NOMO-1 treated with dmso at 0.1 percent for 144 hours (cell line): ENCODE results near the gene WWOX.
A peak's percentile ranks its signal among the peaks of the same experiment; 100 is the strongest.
"Not testable (repeated sequence)": the region's sequence is repeated elsewhere in the genome, so short reads cannot be mapped to it uniquely, and the experiment has no call there.

Experiments
- DNase-seq: peaks from one replicate; lab custom pipeline; 2025; ENCODE audit not compliant: unreplicated experiment; lab: John Stamatoyannopoulos, UW

Gene WWOX

DNA sequence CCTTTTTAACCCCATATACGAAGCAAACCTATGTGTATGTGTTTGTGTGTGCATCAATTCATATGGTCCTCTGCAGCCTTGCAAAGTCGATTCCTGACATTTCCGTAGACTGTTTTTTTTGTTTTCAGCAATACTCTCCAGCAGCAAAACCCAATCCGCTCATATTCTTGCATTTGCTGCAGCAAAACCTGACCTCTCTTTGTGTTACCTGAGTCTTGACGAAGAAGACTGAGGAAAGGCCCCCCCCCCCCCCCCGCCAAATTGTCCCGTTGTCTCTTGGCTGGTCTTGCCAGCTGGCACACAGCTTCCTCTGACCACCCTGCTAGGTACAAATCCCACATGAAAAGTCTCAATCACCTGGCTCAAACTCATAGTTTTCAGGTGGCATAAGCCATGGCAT lies 494.7 kb downstream of the WWOX start:
- DNase-seq = no peak

DNA sequence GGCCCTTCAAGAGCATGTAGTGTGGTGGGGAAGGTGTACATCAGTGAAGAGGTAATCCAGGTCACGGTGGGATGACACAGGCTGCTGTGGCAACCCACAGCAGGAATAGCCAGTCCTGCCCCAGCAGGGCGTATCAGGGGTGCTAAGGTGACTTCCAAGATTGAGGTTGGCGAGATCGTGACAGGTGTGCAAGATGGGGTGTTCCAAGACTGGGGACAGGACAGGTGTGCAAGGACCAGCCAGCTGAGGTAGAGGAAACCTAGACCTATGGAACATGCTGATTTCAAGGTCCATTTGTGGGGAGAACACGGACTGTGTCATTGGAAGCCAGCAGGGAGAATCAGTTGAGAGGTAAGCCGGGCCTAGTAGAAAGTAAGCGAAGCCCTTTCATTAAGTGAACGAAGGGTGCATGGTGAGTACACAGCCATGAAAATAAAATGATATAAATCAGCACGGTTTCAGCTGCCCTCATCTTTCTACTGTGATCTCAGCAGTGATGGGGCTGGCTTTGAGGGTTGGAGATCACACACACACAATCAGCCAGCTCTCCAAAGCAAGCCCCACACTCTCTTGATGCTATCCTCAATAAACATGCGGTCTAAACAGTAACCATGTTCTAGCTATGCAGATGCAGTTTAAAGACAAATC lies 497.0 kb downstream of the WWOX start:
- DNase-seq = no peak

DNA sequence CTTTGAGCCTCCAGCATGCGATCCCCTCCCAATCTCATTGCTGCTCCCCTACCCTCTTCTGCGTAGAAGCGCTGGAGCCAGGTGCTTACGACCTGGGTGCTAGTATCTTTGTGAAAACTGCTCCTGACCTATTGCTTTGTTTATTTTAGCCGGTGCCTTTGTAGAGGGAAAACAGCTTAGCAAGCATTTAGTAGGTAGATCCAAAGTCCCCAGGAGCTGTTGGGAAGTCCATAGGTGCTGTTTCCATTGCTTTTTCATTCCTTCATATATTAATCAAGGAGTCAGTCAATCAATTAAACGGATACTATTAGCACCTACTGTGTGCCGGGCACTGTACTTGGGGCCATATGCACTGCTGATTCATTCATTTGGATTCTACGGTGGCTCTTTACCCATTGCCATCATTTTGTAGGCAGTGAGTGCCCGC lies 497.6 kb downstream of the WWOX start:
- no peak for DNase-seq

DNA sequence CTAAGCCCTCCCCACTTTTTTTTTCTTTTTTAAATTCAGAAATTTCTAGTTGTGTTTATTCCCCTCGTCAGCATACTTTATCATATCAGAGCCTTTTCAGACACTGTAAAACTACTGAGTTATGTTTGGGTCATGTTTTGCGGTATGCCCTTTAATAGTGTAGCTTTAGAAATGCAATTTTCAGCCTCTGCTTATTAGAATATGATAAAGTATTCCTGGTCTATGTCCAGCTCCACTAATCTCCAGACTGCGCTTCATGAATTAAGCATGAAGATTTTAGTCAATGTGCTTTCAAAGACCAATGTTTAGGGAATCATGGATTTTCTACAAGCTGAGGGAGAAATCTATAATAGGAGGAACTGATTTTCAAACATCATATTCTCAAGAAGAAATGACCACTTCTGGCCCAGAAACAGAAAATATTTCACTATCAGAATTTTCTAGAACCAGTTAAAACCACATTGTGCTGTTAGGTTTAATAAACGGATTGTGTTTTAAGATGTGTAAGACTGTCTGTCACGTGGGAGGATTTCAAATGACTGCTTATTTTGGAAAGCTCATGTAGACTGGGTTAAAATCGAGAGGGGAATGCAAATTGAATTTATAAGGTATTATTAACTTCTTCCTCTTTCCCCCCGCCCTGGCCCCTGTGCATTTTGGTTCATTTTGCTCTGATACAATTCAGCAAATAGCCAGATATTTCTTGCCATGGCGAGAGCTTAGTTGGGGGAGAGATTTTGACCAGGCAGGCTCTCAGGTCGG lies 498.5 kb downstream of the WWOX start:
- DNase-seq = no peak

DNA sequence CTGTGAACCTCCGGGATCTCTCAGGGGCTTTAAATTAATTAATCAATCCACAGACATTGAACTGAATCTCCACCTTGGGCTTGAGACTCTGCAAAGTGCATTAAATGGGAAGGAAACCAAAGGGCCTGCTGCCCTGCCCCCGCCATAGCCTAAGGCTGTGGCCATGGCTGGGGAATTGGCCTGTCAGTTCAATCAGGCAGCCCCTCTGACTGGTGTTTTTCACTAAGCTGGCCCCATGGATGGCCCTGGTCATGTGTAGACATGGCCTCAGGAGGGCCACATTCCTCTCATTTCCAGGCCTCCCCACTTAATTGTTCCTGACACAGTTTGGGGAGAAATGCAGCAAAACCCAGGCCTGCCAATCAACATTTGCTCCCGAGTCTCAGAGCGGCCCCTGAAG lies 499.8 kb downstream of the WWOX start:
- no peak for DNase-seq

DNA sequence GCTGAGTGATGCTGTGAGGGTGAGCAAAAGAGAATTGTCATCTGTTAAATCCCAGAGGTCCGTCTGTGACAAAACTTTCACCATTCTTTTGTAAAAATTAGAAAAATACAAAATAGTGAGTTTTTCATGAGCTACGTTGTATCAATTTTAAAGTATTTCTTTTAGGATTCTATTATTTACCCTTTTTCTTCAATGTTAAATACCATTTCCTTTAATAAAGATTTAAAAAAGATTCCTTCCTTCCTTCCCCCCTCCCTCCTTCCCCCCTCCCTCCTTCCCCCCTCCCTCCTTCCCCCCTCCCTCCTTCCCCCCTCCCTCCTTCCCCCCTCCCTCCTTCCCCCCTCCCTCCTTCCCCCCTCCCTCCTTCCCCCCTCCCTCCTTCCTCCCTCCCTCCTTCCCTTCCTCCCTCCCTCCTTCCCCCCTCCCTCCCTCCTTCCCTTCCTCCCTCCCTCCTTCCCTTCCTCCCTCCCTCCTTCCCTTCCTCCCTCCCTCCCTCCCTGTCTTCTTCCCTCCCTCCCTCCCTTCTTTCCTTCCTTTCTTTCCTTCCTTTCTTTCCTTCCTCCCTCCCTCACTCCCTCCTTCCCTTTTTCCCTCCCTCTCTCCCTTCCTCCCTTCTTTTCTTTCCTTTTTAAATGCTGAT lies 505.1 kb downstream of the WWOX start:
- not testable (repeated sequence) for DNase-seq

DNA sequence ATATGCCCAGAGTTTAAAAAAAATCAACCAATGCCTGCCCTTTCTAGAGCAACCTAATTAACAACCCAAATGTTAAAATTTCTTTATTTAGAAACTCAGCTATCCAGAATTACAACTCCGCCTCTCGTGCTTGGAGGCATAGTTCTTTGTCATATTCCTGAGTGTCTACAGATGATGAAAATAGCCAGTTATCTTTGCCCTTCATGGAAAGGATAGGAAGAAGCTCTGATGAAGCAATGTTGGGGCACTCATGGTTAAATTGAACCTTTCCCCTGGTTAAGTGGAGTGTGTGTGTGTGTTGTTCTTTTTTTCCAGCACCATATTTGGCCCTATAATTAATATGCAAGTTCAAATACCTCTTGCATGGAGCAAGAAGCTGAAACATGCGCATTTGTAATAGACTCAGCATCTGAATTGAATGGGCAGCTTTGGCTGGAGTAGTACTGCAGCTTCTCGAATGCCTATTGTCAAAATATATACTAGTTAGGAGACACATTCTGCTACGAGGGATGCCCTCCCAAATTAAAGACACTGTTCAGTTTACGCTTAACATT lies 506.2 kb downstream of the WWOX start:
- no peak for DNase-seq

DNA sequence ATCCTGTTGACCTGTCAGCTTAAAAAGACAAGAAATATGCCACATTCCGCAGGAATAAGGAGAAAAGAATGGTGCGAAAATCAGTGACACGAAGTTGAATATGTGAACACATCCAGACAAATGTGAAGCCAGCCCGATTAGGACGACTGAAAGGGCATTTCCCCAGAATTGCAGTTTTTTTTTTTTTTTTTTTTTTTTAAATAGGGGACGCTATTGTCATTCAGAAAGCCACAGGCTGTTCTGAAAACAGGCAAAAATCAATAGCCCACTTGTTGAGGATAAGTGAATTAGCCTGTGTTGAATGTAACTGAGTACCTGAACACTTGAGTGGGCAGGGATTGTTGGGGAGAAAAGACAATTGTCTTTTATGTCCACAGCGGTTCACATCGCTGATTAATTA lies 507.1 kb downstream of the WWOX start:
- DNase-seq = no peak

DNA sequence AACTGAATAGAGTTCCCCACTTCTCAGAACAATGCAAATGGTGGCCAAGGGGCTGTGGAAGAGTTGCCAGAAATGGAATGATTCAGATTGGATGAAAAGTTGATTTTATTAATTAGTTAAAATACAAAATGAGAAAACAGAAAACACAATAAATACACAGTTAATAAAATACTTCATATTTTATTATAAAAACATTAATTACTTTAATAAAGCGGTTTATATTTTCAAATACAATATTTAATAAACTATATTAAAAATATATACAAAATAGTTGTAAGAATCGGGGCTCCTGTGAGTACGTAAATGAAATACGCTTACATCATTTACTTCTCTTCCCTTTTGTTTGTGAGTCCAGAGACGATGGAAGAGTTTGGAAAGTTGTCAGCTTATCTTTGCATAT lies 507.6 kb downstream of the WWOX start:
- no peak for DNase-seq

DNA sequence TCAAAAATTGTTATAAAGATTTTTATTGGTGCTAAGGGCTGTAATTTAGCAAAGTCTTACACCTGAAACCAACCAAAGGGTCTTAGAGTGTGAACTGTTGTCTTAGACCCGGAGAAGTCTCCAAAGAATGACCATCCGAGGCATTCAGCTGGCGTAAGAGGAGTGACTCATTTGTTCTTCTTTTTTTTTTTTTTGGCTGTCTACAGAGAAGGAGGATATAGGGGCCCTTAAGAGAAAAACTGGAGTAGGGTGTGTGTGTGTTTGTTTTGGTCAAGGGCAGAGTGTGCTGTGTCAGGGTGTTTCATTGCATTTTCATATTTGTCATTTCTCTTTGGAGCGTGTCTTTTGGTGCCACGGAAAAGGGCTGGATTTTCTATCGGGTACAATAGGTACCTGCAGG lies 508.0 kb downstream of the WWOX start:
- DNase-seq = peak; percentile 78

DNA sequence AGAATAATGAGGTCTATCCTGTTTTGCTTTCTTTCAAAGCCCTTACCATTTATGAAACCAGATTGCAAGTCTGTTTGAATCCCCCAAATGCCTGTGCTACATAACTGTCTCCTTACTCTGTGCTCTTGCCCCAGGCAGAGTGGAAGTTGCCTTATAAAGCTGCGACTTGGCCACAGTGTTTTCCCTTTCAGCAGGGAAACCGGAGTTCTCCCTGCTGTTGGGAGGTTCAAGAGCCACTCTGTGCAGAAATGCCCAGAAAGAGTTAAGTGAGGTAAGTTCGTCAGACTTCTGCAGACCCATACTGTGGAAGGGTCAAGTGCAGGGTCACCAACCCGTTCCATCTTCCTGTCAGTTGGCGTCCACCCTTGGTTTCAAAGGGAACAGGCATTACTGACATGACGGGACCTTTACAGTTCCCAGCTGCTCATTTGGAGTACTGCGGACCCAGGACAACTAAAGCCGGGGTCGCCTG lies 508.9 kb downstream of the WWOX start:
- DNase-seq = no peak

DNA sequence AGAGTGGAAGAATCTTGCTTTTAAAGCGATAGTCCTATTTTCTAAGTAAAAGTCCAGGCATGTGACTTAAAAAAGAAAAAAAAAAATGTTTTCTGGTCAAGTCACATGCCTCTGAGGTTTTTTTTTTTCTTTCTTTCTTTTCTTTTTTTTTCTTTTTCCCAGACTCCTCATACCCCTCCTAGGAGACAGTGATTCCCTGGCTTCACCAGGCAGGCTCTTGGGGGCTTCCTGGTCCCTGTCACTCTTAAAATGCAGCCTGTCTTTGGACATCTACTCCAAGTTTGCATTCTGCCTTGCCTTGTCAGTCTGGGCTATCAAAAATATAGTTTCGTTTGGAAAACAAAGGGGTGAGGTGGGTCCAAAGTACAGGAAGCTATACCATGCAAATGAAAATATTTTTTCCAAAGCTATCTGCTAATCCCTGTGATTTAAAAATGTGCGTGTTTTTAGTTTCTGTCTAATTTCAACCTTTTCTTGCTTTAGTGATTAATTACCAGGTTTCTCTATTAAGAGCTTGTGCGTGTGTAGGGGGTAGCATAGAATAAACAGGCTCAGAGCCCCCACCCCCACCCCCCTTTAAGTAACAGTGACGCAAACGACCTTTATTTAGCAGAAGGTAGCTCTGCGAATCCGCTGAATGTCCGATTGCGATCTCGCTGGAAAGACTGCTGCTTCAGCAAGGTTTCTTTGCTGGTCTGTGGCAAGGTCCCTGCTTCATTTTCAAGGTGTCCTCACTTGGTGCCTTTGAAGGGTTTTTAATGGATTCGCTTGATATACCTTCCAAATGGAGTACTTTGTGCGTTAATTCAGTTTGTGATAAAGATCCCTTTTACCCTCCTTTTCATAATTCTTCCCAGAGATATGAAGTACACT lies 510.2 kb downstream of the WWOX start:
- no peak for DNase-seq

DNA sequence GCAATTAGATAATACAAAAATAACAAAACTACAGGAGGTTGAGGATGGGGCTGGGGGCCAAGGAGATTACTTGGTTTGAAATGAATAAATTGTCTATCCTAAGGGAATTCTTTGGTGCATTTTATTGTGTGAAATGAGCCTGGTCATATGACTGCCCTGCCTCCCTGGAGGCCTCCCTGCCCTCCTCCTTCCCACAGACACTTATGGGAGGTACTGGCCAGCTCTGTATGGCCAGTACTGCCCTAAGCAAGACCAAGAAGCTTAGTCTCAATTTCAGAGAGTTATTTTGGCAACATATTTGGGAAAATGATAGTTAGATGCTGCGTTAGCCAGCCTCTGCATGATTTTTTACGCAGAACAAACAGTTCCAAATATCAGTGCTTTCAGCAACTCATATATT lies 511.9 kb downstream of the WWOX start:
- no peak for DNase-seq

DNA sequence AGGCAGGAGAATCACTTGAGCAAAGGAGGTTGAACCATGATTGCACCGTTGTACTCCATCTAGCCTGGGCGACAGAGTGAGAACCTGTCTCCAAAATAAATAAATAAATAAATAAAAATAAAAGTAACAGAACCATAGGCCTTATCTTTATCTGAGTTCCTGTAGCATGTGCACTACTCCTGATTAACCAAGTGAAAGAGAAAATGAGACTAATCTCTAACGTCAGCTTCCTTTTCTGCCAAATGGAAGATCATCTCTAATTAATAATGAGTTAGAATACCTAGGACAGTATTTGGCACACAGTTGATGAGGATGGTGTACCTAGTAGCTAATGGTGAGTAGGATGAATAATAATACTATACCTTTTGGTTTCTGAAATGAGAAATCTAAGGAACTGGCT lies 520.4 kb downstream of the WWOX start:
- no peak for DNase-seq

DNA sequence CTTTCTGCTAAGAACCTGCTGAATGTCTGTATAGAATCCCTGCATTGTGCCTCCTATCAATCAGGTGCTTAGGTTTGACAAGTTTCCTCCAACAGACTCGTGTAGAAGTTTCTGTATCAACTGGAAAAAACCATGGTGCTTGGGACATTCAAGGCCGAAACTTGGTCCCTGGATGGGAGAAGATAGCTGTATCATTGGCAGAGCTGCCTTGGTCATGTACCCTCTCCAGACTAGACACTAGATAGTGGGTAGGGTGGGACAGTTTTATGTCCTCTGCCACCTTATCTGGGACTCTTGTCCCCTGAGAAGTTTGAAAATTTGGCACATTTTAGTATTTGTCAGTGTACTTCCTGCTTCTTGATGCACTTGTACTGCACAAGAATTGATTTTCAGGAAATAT lies 520.8 kb downstream of the WWOX start:
- no peak for DNase-seq

DNA sequence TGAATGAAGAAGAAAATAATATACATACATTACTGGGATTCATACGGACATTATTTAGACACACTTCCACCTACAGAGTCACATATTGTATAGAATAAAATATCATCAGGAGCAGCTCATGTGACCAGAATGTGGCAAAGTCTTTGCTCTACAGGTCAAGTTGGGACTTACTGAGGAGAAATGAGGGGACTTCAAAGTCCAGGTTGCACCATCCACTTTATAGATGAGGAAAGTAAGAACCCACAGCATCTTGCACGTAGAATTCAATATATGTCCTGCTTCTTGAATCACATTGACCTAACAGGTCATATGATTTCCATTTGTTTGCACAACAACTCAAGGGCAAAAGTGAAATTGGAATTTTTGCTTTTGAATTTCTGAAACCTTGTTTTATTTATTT lies 524.3 kb downstream of the WWOX start:
- DNase-seq = no peak

DNA sequence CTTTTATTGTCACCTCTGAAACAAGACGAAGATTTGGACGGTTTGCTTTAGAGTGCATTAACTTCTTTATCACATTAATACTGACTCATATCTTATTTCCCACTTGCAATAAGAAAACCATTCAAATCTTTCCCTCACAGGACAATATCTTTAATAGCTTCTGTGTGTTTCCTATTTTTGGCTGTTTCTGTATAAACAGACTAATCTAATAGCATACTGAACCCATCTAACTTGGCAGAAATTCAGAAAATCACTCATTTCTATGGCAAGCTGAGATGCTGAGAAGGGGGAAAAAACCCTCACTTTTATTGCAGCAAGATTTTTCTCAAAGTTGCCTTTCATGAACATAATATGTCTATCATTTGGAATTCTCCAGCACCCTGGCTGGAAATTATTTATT lies 524.9 kb downstream of the WWOX start:
- no peak for DNase-seq

DNA sequence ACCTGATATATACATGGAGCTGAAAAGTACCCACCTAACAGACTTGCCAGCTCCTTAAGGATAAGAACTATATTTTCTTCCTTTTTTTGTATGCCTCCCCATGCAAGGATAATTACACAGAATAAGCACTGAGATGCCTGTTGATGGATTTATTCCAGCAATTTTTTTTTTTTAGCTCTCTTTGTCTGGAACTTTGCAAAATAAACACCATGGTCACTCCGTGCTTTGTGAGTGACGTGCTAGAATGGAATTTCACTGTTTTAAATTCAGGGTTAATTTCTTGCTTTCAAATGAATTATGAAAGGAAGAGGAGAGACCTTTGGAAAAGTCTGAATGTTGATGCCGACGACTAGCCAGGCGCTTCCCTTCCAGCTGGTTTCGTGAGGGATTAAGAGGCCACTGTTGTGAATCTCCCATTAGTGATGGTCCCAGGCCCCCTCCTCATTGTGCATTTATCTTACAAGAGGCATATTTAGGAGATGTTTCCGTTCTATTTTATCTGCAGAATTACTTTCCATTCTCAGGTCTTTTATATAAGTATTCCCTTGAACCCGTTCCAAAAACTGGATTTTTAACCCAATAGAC lies 529.1 kb downstream of the WWOX start:
- DNase-seq = no peak

DNA sequence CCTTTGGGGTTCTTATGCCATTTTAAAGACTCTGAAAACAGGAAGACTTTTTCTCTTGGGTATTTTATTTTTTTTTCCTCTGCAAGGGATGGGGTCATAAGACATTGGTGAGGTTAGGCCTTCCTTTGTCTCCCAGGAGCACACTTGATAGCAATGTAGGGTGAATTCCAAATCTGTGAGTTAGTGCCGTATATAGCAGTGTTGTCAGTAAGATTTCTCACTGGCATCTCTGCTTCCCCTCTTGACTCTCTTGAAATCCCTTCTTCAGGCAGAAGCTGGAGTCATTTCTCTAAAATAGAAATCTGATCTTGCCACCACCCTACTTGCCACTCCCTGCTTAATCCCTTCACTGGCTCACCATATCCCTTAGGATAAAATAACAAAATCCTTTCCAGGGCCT lies 529.7 kb downstream of the WWOX start:
- no peak for DNase-seq

DNA sequence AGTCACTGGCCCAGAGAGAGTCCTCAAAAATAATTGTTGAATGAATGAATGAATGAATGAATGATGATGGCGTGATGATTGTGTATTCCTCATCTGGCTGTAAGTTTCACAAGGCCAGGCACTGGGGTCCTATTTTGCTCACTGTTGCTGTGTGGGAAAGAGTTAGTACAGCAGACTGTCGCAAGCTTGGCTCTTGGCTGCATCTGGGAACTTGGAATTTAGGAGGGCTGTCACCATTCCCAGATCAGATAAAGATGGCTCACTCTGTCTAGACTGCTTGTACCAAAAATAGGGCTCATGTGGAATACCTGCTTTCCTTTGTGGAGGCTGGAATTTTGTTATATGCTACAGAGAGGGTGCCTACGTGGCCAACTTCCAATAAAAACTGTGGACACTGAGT lies 530.6 kb downstream of the WWOX start:
- no peak for DNase-seq

DNA sequence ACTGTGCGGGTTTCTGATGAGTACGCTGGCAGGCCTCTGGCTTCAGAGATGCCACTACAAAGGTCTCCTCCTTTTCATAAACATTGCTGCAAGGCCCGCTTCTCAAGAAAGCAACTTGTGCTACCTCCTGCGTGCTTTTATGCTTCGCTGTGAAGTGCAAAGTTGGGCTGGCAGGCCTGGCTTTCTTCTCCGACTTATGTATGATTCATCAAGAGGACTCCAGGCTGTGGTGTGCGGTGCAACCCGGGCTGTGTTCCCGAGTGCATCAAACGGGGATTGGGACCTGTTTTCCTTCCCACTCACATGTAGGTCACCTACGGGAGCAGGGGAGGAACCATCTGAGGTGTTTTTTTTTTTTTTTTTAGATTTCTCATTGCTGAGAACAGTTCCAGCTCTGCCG lies 534.1 kb downstream of the WWOX start:
- no peak for DNase-seq
